ENCODE results near the gene PASK. TPM values are rescaled to one million over a fixed set of nuclear protein-coding genes. Genes with fewer than 3 reads are reported as not detected.

The PASK gene
- total RNA-seq, 1 experiment from 2014 or later: 21.1 TPM

DNA sequence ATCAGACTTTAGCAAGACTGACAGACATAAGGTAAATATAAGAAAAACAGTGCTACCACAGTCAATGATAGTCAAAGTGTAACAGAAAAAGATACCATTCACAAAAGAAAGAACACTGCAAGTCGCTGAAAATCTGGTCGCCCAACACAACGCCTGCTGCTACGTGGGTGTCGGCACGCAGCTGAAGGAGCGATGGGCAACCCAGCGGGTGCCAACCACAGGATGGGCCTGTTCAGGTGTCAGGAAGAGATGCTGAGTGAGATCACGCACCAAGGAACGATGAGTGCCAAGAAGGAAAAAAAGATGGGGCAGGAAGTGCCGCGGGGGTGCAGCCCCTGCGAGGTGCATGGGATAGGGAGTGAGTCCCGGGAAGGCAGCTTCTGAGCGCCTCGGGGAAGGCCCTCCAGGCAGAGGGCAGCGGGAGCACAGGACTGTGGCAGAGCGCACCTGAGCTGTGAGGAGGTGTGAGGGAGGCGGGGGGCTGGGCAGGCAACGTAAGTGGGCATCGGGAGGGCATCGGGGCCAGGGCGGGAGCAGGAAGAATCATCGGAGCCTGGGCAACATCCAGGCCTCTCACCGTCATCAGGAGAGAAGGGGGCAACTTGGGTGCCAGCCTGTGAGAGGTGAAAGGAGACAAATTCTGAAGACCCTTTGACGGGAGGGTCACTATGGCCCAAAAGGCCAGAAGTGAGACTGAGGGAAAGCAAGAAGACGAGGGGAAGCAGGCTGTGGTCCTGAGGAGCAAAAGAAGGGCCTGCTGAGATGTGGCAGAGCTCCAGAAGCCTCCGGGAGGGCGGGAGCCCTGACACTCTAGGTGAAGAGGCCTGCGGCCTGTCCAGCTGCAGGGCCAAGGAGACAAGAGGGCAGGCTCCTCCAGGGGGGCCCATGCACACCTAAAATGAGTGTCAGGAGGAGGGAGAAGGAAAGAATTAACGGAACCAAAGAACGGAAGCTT lies 32.4 kb downstream of the PASK start:
- H3K36me3 Mint-ChIP-seq (ENCODE audit: insufficient read depth, unreplicated experiment): peaks cover 10% of the 10 kb centered on the region
- no peaks in the 10 kb centered on the region for H3K4me1 Mint-ChIP-seq (ENCODE audit: low read depth, unreplicated experiment)
- H3K27me3 ChIP-seq (replicated peaks; ENCODE audit: control insufficient read depth, insufficient read depth, low read length): no peaks in the 10 kb centered on the region
- intact Hi-C loops (cut with micrococcal nuclease; ENCODE audit: unreplicated experiment): no loop called here
- no peaks in the 10 kb centered on the region for H3K4me1 ChIP-seq
- H3K9me3 Mint-ChIP-seq (ENCODE audit: unreplicated experiment): no peaks in the 10 kb centered on the region
- no peak overlapping the region for H3K4me3 ChIP-seq (ENCODE audit: low read depth, low read length)
- H3K27me3 Mint-ChIP-seq (ENCODE audit: insufficient read depth, unreplicated experiment): no peaks in the 10 kb centered on the region
- BruUV-seq (replicated peaks): no TSS peak
- POLR2A ChIA-PET: no interaction called here
- no peaks in the 10 kb centered on the region for H3K36me3 ChIP-seq (ENCODE audit: control insufficient read depth, insufficient read depth, low read length)
- no peak for DNase-seq
- no peaks in the 10 kb centered on the region for H3K9me3 ChIP-seq
- H3K27ac Mint-ChIP-seq (ENCODE audit: unreplicated experiment): no peak overlapping the region
- CTCF ChIA-PET: no interaction called here
- H3K4me3 Mint-ChIP-seq (ENCODE audit: unreplicated experiment): no peak overlapping the region
- TF ChIP-seq, protein P1, sequence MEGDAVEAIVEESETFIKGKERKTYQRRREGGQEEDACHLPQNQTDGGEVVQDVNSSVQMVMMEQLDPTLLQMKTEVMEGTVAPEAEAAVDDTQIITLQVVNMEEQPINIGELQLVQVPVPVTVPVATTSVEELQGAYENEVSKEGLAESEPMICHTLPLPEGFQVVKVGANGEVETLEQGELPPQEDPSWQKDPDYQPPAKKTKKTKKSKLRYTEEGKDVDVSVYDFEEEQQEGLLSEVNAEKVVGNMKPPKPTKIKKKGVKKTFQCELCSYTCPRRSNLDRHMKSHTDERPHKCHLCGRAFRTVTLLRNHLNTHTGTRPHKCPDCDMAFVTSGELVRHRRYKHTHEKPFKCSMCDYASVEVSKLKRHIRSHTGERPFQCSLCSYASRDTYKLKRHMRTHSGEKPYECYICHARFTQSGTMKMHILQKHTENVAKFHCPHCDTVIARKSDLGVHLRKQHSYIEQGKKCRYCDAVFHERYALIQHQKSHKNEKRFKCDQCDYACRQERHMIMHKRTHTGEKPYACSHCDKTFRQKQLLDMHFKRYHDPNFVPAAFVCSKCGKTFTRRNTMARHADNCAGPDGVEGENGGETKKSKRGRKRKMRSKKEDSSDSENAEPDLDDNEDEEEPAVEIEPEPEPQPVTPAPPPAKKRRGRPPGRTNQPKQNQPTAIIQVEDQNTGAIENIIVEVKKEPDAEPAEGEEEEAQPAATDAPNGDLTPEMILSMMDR (IDR thresholded peaks at IDR 0.05; ENCODE audit: insufficient read depth in 1 of 2, low read depth in 1 of 2, low read length in 1 of 2, severe bottlenecking in 1 of 2, unreplicated experiment in 1 of 2): no peak

DNA sequence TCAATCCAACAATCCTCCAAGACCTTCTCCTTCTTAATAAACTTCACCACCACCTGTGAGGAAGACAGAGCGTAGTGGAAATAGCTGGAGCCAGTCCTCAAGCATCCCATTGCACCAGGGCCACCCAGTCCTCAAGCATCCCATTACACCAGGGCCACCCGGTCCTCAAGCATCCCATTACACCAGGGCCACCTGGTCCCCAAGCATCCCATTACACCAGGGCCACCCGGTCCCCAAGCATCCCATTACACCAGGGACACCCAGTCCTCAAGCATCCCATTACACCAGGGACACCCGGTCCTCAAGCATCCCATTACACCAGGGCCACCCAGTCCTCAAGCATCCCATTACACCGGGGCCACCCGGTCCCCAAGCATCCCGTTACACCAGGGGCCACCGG lies 33.9 kb downstream of the PASK start:
- no peak overlapping the region for H3K27ac Mint-ChIP-seq (ENCODE audit: unreplicated experiment)
- intact Hi-C loops (cut with micrococcal nuclease; ENCODE audit: unreplicated experiment): no loop called here
- DNase-seq: no peak
- H3K36me3 Mint-ChIP-seq (ENCODE audit: insufficient read depth, unreplicated experiment): peaks cover 7% of the 10 kb centered on the region
- no peak overlapping the region for H3K4me3 Mint-ChIP-seq (ENCODE audit: unreplicated experiment)
- CTCF ChIA-PET: no interaction called here
- no peaks in the 10 kb centered on the region for H3K36me3 ChIP-seq (ENCODE audit: control insufficient read depth, insufficient read depth, low read length)
- H3K27me3 Mint-ChIP-seq (ENCODE audit: insufficient read depth, unreplicated experiment): no peaks in the 10 kb centered on the region
- TF ChIP-seq, protein P1 (IDR thresholded peaks at IDR 0.05; ENCODE audit: insufficient read depth in 1 of 2, low read depth in 1 of 2, low read length in 1 of 2, severe bottlenecking in 1 of 2, unreplicated experiment in 1 of 2): no peak
- H3K9me3 ChIP-seq: no peaks in the 10 kb centered on the region
- POLR2A ChIA-PET: no interaction called here
- H3K27me3 ChIP-seq (replicated peaks; ENCODE audit: control insufficient read depth, insufficient read depth, low read length): no peaks in the 10 kb centered on the region
- no peak overlapping the region for H3K4me3 ChIP-seq (ENCODE audit: low read depth, low read length)
- H3K4me1 ChIP-seq: no peaks in the 10 kb centered on the region
- H3K9me3 Mint-ChIP-seq (ENCODE audit: unreplicated experiment): no peaks in the 10 kb centered on the region
- no peaks in the 10 kb centered on the region for H3K4me1 Mint-ChIP-seq (ENCODE audit: low read depth, unreplicated experiment)
- no TSS peak for BruUV-seq (replicated peaks)

DNA sequence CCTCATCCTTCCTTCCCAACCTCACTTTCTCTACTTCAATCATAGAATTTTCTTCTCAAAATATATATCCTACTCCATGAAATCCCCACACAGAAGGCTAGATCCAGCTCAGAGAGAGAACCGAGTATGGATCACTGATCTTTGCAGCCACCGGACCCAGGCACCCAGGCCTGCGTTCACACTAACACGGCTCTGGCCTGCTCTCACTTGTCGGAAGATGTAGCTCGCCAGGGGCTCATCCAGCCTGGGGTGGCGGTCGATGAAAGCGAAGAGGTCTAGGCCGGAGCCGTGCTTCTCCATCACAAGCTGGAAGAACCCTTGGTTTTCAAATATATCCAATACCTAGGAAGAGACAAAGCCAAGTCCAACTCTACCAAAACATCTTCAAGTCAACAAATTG lies 34.4 kb downstream of the PASK start:
- no peak overlapping the region for H3K27ac Mint-ChIP-seq (ENCODE audit: unreplicated experiment)
- no peaks in the 10 kb centered on the region for H3K27me3 Mint-ChIP-seq (ENCODE audit: insufficient read depth, unreplicated experiment)
- Histone ChIP-seq H3K4me1 (no peaks in the 10 kb centered on the region), H3K27me3 (replicated peaks; ENCODE audit: control insufficient read depth, insufficient read depth, low read length) (no peaks in the 10 kb centered on the region), H3K9me3 (no peaks in the 10 kb centered on the region), H3K4me3 (ENCODE audit: low read depth, low read length) (no peak overlapping the region), H3K36me3 (ENCODE audit: control insufficient read depth, insufficient read depth, low read length) (no peaks in the 10 kb centered on the region)
- BruUV-seq (replicated peaks): no TSS peak
- CTCF ChIA-PET: no interaction called here
- no peak overlapping the region for H3K4me3 Mint-ChIP-seq (ENCODE audit: unreplicated experiment)
- POLR2A ChIA-PET: interaction anchor here (0.7 kb wide), 1 partner anchor 402 kb away, joined by 3 read pairs; no protein-coding TSS in a partner anchor
- no peak for DNase-seq
- no peaks in the 10 kb centered on the region for H3K4me1 Mint-ChIP-seq (ENCODE audit: low read depth, unreplicated experiment)
- peaks cover 2% of the 10 kb centered on the region for H3K36me3 Mint-ChIP-seq (ENCODE audit: insufficient read depth, unreplicated experiment)
- TF ChIP-seq, protein P1 (IDR thresholded peaks at IDR 0.05; ENCODE audit: insufficient read depth in 1 of 2, low read depth in 1 of 2, low read length in 1 of 2, severe bottlenecking in 1 of 2, unreplicated experiment in 1 of 2): no peak
- no peaks in the 10 kb centered on the region for H3K9me3 Mint-ChIP-seq (ENCODE audit: unreplicated experiment)
- intact Hi-C loops (cut with micrococcal nuclease; ENCODE audit: unreplicated experiment): no loop called here

Measured in Caco-2 (cell line).